GM12878 (cell line): ENCODE results near the gene ATP8B1.

Source experiments
- EP300 ChIP-seq, 2 experiments: fragments of 150-350 bp in 1 of 2; IDR thresholded peaks; 2 replicates each; pipeline ENCODE4 v1.6.1; 2011 to 2012; ENCODE audit warnings: low read depth in 2 of 2, low read length in 2 of 2, borderline replicate concordance in 1 of 2, improper control_type of control experiment in 1 of 2, inconsistent platforms in 1 of 2; ENCODE audit not compliant: control insufficient read depth in 1 of 2
- MYC ChIP-seq: IDR thresholded peaks from 2 replicates; pipeline ENCODE4 v1.6.1; 2011; ENCODE audit warnings: mild to moderate bottlenecking, low read length, moderate library complexity, inconsistent platforms; ENCODE audit not compliant: insufficient read depth, insufficient replicate concordance, insufficient read length, severe bottlenecking
- TF ChIP-seq, protein P1 (sequence below), 3 experiments: IDR thresholded peaks in 2 of 3; conservative IDR thresholded peaks in 1 of 3; 2 replicates each; pipeline ENCODE4 v1.5.1; 2011; ENCODE audit warnings: low read depth in 3 of 3, low read length in 3 of 3, mild to moderate bottlenecking in 3 of 3, control low read depth in 2 of 3, moderate library complexity in 2 of 3, inconsistent platforms in 1 of 3, mixed read lengths in 1 of 3; ENCODE audit not compliant: control insufficient read depth in 2 of 3, insufficient read depth in 1 of 3; ENCODE audit errors: extremely low read depth in 1 of 3
- TF ChIP-seq, protein P2 (sequence below): IDR thresholded peaks from 2 replicates; pipeline ENCODE4 v1.6.1; 2011; ENCODE audit warnings: borderline replicate concordance, low read depth, mild to moderate bottlenecking, moderate library complexity, mixed read lengths, low read length; ENCODE audit not compliant: insufficient read depth; ENCODE audit errors: extremely low read length

DNA sequence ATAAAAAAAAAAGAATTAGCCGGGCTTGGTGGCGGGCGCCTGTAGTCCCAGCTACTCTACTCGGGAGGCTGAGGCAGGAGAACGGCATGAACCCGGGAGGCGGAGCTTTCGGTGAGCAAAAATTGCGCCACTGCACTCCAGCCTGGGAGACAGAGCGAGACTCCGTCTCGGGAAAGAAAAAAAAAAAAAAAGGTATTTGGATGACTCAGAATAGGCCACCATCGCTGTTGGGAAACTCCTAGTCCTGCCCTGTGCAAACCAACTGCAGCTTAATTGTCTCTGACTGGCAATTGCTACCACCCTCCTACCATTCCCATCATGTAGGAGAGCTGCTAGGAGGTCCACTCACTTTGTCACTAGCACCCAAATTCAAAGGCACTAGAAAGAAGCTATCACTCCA, 43.5 kb downstream of the ATP8B1 start:
- TF ChIP-seq, protein P1, sequence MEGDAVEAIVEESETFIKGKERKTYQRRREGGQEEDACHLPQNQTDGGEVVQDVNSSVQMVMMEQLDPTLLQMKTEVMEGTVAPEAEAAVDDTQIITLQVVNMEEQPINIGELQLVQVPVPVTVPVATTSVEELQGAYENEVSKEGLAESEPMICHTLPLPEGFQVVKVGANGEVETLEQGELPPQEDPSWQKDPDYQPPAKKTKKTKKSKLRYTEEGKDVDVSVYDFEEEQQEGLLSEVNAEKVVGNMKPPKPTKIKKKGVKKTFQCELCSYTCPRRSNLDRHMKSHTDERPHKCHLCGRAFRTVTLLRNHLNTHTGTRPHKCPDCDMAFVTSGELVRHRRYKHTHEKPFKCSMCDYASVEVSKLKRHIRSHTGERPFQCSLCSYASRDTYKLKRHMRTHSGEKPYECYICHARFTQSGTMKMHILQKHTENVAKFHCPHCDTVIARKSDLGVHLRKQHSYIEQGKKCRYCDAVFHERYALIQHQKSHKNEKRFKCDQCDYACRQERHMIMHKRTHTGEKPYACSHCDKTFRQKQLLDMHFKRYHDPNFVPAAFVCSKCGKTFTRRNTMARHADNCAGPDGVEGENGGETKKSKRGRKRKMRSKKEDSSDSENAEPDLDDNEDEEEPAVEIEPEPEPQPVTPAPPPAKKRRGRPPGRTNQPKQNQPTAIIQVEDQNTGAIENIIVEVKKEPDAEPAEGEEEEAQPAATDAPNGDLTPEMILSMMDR (IDR thresholded peaks at IDR 0.05 in 2 of 3, conservative IDR thresholded peaks at IDR 0.05 in 1 of 3; ENCODE audit: control insufficient read depth in 2 of 3, extremely low read depth in 1 of 3, insufficient read depth in 1 of 3, low read depth in 3 of 3, low read length in 3 of 3) = no peak
- TF ChIP-seq MYC (no peak), EP300 (IDR thresholded peaks at IDR 0.05; ENCODE audit: borderline replicate concordance in 1 of 2, control insufficient read depth in 1 of 2, low read depth in 2 of 2, low read length in 2 of 2) (no peak)
- TF ChIP-seq, protein P2, sequence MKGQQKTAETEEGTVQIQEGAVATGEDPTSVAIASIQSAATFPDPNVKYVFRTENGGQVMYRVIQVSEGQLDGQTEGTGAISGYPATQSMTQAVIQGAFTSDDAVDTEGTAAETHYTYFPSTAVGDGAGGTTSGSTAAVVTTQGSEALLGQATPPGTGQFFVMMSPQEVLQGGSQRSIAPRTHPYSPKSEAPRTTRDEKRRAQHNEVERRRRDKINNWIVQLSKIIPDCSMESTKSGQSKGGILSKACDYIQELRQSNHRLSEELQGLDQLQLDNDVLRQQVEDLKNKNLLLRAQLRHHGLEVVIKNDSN = no peak
